OCI-LY1 (cell line): ENCODE measurements around the gene IFT52.

ENCODE experiments used
- H2AFZ ChIP-seq: fragments of 200-600 bp; sonication (generic), shearing (Covaris generic); 2 replicates; pipeline ENCODE4 v1.6.0; 2014; ENCODE audit warnings: antibody characterized with exemption, mild to moderate bottlenecking, low read length
- H3F3A ChIP-seq: fragments of 200-600 bp; sonication (generic), shearing (Covaris generic); 2 replicates; pipeline ENCODE4 v1.6.0; 2014; ENCODE audit warnings: mild to moderate bottlenecking, antibody characterized with exemption, low read length, moderate library complexity; ENCODE audit not compliant: insufficient read depth
- H3K27ac ChIP-seq: fragments of 200-600 bp; sonication (generic); 2 replicates; pipeline ENCODE4 v1.5.1; 2014; ENCODE audit warnings: low read length, mixed run types, mild to moderate bottlenecking, low read depth; ENCODE audit not compliant: poor library complexity, severe bottlenecking
- H3K27me3 ChIP-seq: fragments of 200-600 bp; sonication (generic); 2 replicates; pipeline ENCODE4 v1.6.0; 2014; ENCODE audit warnings: antibody characterized with exemption, mild to moderate bottlenecking, low read length, moderate library complexity; ENCODE audit not compliant: insufficient read depth
- H3K36me3 ChIP-seq: fragments of 200-600 bp; sonication (generic); 2 replicates; pipeline ENCODE4 v1.6.1; 2014; ENCODE audit warnings: mild to moderate bottlenecking, antibody characterized with exemption, low read length, moderate library complexity, mixed read lengths; ENCODE audit not compliant: insufficient read depth
- H3K4me1 ChIP-seq: fragments of 200-600 bp; sonication (generic); 2 replicates; pipeline ENCODE4 v1.5.1; 2014; ENCODE audit warnings: mild to moderate bottlenecking, low read length, moderate library complexity; ENCODE audit not compliant: insufficient read depth, severe bottlenecking
- H3K4me2 ChIP-seq: fragments of 200-600 bp; sonication (generic), shearing (Covaris generic); 2 replicates; pipeline ENCODE4 v1.6.1; 2014; ENCODE audit warnings: low read length
- H3K4me3 ChIP-seq: fragments of 200-600 bp; sonication (generic); 2 replicates; pipeline ENCODE4 v1.5.1; 2014; ENCODE audit warnings: low read length, low read depth, mild to moderate bottlenecking, mixed read lengths; ENCODE audit not compliant: poor library complexity, severe bottlenecking
- H3K79me2 ChIP-seq: fragments of 200-600 bp; shearing (Covaris generic); 2 replicates; pipeline ENCODE4 v1.6.1; 2016; ENCODE audit warnings: mixed run types, low read length, mixed read lengths; ENCODE audit not compliant: insufficient read depth
- H3K9ac ChIP-seq: fragments of 200-600 bp; sonication (generic), shearing (Covaris generic); 2 replicates; pipeline ENCODE4 v1.6.1; 2014; ENCODE audit warnings: mild to moderate bottlenecking, low read length, mixed read lengths
- H3K9me2 ChIP-seq: fragments of 200-600 bp; sonication (generic), shearing (Covaris generic); 2 replicates; pipeline ENCODE4 v1.6.1; 2014; ENCODE audit warnings: low read depth, mild to moderate bottlenecking, low read length, mixed read lengths
- H3K9me3 ChIP-seq: fragments of 200-600 bp; shearing (Covaris generic); 2 replicates; pipeline ENCODE4 v1.6.1; 2014; ENCODE audit warnings: low read length, mixed read lengths
- H4K20me1 ChIP-seq: fragments of 200-600 bp; sonication (generic), shearing (Covaris generic); 2 replicates; pipeline ENCODE4 v1.6.0; 2016; ENCODE audit warnings: mild to moderate bottlenecking, low read length; ENCODE audit not compliant: insufficient read depth
- EZH2 ChIP-seq: fragments of 200-600 bp; sonication (generic), shearing (Covaris generic); IDR thresholded peaks from 2 replicates; pipeline ENCODE4 v1.8.0; 2017; ENCODE audit warnings: borderline replicate concordance, mixed run types, mild to moderate bottlenecking, antibody characterized with exemption, low read length, moderate library complexity, mixed read lengths
- TF ChIP-seq, protein P1 (sequence below): fragments of 200-600 bp; sonication (generic), shearing (Covaris generic); IDR thresholded peaks from 2 replicates; pipeline ENCODE4 v1.5.1; 2017; ENCODE audit warnings: mild to moderate bottlenecking, antibody characterized with exemption, low read length, moderate library complexity, mixed read lengths

Gene IFT52

DNA sequence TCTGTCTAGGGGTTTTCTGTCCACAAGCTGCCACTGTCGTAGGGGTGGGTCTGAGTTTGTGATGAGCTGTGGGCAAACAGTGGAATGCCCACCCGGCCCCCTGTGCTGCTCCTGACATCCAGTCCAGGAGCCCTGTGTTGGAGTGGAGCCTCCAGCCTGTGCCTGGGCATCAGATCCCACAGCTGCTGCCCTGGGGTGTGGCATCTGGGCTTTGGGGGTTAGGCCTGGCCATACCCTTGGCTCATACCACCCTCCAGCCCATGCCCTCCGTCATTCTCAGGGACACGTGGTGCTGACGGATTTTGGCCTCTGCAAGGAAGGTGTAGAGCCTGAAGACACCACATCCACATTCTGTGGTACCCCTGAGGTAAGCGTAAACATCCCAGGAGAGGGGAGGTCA, 19.0 kb upstream of the IFT52 start:
- TF ChIP-seq, protein P1, sequence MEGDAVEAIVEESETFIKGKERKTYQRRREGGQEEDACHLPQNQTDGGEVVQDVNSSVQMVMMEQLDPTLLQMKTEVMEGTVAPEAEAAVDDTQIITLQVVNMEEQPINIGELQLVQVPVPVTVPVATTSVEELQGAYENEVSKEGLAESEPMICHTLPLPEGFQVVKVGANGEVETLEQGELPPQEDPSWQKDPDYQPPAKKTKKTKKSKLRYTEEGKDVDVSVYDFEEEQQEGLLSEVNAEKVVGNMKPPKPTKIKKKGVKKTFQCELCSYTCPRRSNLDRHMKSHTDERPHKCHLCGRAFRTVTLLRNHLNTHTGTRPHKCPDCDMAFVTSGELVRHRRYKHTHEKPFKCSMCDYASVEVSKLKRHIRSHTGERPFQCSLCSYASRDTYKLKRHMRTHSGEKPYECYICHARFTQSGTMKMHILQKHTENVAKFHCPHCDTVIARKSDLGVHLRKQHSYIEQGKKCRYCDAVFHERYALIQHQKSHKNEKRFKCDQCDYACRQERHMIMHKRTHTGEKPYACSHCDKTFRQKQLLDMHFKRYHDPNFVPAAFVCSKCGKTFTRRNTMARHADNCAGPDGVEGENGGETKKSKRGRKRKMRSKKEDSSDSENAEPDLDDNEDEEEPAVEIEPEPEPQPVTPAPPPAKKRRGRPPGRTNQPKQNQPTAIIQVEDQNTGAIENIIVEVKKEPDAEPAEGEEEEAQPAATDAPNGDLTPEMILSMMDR, result no peak
- TF ChIP-seq EZH2, result no peak
- Histone ChIP-seq H2AFZ (no peak overlapping the region), H3K36me3 (no peaks in the 10 kb centered on the region), H3K9ac (no peak overlapping the region), H3F3A (no peaks in the 10 kb centered on the region), H3K9me2 (no peaks in the 10 kb centered on the region), H3K79me2 (no peaks in the 10 kb centered on the region), H3K27me3 (no peaks in the 10 kb centered on the region), H4K20me1 (no peaks in the 10 kb centered on the region), H3K9me3 (no peaks in the 10 kb centered on the region), H3K4me1 (no peaks in the 10 kb centered on the region), H3K4me3 (no peak overlapping the region), H3K27ac (no peak overlapping the region), H3K4me2 (no peak overlapping the region)

DNA sequence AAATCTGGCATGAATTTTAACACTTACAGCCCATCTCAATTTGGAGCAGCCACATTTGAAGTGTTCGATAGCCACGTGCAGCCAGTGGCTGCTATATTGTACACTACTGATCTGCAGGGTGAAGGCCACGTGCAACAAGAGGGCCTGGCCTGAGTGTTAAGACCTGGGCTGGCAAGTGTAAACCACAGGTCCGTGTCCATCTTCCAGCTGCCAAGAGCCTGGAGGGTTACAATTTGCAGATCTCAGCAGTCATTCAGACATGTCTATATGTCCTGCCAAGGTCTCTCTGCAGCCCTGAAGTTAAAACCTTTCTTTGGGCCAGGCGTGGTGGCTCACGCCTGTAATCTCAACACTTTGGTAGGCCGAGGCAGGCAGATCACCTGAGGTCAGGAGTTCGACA, 17.8 kb upstream of the IFT52 start:
- Histone ChIP-seq H4K20me1 (no peaks in the 10 kb centered on the region), H3K27ac (no peak overlapping the region), H3F3A (no peaks in the 10 kb centered on the region), H2AFZ (no peak overlapping the region), H3K9me3 (no peaks in the 10 kb centered on the region), H3K4me1 (no peaks in the 10 kb centered on the region), H3K4me3 (no peak overlapping the region), H3K4me2 (no peak overlapping the region), H3K9me2 (no peaks in the 10 kb centered on the region), H3K36me3 (no peaks in the 10 kb centered on the region), H3K9ac (no peak overlapping the region), H3K27me3 (no peaks in the 10 kb centered on the region), H3K79me2 (no peaks in the 10 kb centered on the region)
- TF ChIP-seq EZH2, result no peak
- TF ChIP-seq, protein P1, result no peak

DNA sequence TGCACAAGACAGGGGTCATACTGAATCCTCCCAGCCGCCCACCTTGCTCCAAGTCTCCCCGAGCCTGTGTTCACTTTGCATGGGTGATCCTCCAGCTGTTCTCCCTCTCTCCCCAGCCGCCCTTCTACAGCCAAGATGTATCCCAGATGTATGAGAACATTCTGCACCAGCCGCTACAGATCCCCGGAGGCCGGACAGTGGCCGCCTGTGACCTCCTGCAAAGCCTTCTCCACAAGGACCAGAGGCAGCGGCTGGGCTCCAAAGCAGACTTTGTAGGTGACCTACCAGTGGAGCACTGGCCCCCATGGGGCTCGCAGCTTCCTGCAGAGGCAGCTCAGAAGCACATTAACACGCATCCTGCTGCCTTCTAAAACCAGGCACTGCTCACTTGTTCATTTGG, 14.6 kb upstream of the IFT52 start:
- Histone ChIP-seq H3K4me3 (no peak overlapping the region), H3K27me3 (no peaks in the 10 kb centered on the region), H3F3A (no peaks in the 10 kb centered on the region), H3K9ac (no peak overlapping the region), H3K4me1 (peaks cover 5% of the 10 kb centered on the region), H3K4me2 (no peak overlapping the region), H3K9me3 (no peaks in the 10 kb centered on the region), H3K79me2 (no peaks in the 10 kb centered on the region), H2AFZ (no peak overlapping the region), H3K9me2 (no peaks in the 10 kb centered on the region), H4K20me1 (no peaks in the 10 kb centered on the region), H3K36me3 (no peaks in the 10 kb centered on the region), H3K27ac (no peak overlapping the region)
- no peak for TF ChIP-seq EZH2
- TF ChIP-seq, protein P1, result no peak
